ENCODE data around the gene SEC14L6. TPM values are rescaled to one million over a fixed set of nuclear protein-coding genes. Genes with fewer than 3 reads are reported as not detected.

Gene SEC14L6
- total and polyA plus RNA-seq, 9 of the 15 experiments (the other 6 are each of a cell fraction or from before 2014, with no cell fraction given), result 0.29 to 6.1 (median 1.9) TPM

GRCh38 chr22:30560643-30561202 lies 14.2 kb upstream of the SEC14L6 start (continued):
- TF ChIP-seq ZNF740 (CRISPR knock-in tag; IDR thresholded peaks at IDR 0.05) (peak; percentile 92), ZNF740 (tag; IDR thresholded peaks at IDR 0.05) (peak in 1 of 2 experiments; percentile 60; a peak in 1 of 4 replicates), ZBTB33 (CRISPR knock-in tag; IDR thresholded peaks at IDR 0.05) (peak; percentile 85), RBFOX2 (IDR thresholded peaks at IDR 0.05; ENCODE audit: low read depth, low read length) (0 out of 2 replicates have a peak, but pooled peaks have one; percentile 25), PKNOX1 (IDR thresholded peaks at IDR 0.05) (peak; percentile 93), RAD21 (CRISPR knock-in tag; conservative IDR thresholded peaks at IDR 0.05 in 1 of 2, IDR thresholded peaks at IDR 0.05 in 1 of 2) (0 out of 4 replicates have a peak, but pooled peaks of 1 of the 2 experiments have one; percentile 9), POLR2G (IDR thresholded peaks at IDR 0.05; ENCODE audit: low read depth, low read length) (peak; percentile 37)
